ENCODE measurements around the gene KIF18B.
A peak's percentile ranks its signal among the peaks of the same experiment; 100 is the strongest.

KIF18B gene

GRCh38 chr17:44917456-44917855 is 30.1 kb downstream of the KIF18B start:
- no peak for DNase-seq

GRCh38 chr17:44916781-44917241 is 30.8 kb downstream of the KIF18B start:
- peak; percentile 25 for DNase-seq

DNA sequence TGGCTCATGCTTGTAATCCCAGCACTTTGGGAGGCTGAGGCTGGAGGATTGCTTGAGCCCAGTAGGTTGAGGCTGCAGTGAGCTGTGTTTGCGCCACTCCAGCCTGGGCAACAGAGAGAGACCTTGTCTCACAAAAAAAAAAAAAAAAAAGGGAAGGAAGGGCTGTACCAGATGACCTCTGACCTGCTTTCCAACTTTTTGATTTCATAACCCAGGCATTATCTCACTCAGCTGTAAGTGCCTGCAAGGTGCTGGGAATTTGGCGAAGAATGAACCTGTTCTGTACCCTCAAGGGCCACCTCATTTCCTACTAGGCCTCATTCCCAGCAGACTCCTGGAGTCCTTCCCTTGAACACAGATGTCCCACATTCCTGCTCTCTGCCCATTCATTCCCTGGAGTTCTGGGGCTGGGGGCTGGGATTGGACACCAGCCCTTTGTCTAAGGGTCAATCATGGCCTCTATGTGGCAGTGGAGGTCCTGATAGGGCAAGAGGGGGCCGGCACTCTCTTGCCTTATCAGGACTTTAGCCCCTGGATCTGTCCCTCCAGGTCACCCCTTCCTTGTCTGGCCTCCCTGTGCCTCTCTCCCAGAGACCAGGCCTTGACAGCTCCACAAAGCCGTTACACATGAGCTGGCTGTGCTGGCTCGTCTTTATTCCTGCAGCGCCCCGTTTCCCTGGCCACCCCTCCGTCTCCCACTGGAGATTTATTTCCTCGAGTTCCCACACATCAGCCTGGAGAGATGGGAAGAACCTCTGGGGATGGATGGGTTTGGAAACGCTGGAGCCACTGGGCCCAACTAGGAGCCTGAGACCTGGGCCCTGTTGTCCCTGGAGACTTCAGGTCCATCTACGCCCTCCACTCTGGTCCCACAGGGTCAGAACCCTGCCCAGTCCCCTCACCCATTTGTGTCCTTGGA is 31.5 kb downstream of the KIF18B start:
- DNase-seq, result no peak

GRCh38 chr17:44915321-44915726 is 32.2 kb downstream of the KIF18B start, which contains the start of gene GFAP:
Gene GFAP, minus strand, starts transcription at chr17:44915500. Its CDS starts 14 bp downstream, at chr17:44915486.
- DNase-seq, result no peak

DNA sequence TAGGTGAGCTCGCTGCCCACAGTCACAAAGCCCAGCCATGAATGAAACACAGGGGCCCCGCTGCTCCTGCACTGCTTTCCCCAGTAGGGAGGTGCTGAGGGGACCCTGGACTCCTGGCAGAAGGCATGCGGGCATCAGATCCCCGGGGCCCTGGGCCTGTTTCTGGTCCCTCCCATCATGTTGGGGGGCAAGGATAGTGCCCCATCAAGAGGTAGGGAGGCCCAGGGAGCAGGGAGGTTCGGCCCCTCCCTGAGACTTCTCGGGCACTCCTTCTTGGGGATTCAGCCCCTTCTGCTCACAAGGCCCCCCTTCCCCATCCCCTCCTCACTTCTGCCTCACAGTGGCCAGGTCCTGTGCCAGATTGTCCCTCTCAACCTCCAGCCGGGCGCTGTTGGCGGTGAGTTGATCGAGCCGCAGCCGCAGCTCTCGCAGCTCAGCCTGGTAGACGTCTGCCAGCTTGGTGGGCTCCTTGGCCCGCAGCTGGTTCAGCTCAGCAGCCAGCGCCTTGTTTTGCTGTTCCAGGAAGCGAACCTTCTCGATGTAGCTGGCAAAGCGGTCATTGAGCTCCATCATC is 32.8 kb downstream of the KIF18B start:
- no peak for DNase-seq

- DNase-seq, result peak; percentile 75
Observed at GRCh38 chr17:44914148-44914547, 33.4 kb downstream of the KIF18B start.

- no peak for DNase-seq
Observed at GRCh38 chr17:44913676-44914075, 33.9 kb downstream of the KIF18B start.

DNA sequence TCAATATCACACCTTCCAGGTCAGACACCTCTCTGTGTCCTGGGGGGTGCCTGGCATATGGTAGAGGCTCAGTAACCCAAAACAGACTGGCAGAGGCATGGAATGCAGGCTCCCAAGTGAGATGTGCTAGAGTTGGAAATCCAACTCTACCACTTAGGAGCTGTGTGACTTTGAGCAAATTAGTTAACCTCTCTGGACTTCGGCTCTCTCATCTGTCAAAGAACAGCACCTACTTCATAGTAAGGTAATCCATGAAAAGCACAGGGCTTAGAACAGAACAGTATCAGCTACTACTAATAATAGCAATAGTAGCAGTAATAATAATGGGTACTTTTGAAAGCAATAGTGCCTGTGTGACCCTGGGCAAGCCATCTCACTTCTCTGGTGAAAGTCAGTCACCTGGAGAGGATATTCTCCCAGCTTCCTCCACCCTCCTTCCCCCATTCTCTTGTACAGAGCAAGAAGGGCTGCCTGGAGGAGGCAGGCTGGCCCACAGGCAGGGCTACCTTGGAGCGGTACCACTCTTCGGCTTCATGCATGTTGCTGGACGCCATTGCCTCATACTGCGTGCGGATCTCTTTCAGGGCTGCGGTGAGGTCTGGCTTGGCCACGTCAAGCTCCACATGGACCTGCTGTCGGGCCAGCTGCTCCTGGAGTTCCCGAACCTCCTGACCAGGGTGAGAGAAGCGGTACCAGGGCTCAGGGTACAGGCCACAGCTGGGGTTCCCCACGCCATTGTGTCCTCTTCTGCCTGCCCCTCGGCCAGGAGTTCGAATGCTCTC is 34.6 kb downstream of the KIF18B start:
- no peak for DNase-seq

DNA sequence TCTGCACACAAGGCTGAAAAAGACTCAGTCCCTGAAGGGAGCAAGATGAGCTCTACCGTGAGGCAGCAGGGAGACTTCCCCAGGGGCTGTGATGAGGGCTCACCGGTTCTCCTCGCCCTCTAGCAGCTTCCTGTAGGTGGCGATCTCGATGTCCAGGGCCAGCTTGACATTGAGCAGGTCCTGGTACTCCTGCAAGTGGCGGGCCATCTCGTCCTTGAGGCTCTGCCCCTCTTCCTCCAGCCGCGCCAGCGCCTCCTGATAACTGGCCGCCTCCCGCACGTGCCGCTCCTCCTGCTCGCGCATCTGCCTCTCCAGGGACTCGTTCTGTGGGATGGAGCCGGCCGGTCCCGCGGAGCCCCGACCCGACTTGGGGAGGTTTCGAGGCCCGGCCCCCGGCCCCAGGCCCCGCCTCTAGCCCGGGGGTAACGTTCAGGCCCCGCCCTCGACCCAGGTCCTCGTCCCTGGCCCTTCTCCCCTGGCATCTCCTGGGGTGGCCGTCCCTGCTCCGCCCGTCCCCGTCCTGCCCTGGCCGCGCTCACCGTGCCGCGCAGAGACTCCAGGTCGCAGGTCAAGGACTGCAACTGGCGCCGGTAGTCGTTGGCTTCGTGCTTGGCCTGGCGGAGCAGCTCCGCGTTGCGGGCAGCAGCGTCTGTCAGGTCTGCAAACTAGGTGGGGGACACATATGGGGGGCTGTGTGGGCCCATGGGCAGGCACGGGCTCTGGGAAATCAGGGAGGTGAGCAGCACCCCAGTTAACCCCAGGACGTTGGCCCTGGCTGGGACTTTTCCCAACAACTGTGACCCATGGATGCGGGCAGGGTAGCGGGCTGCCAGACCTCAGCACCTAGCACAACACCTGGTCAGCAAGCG is 36.2 kb downstream of the KIF18B start:
- DNase-seq, result peak; percentile 26

- no peak for DNase-seq
Observed at GRCh38 chr17:44910231-44911106, 37.1 kb downstream of the KIF18B start.

DNA sequence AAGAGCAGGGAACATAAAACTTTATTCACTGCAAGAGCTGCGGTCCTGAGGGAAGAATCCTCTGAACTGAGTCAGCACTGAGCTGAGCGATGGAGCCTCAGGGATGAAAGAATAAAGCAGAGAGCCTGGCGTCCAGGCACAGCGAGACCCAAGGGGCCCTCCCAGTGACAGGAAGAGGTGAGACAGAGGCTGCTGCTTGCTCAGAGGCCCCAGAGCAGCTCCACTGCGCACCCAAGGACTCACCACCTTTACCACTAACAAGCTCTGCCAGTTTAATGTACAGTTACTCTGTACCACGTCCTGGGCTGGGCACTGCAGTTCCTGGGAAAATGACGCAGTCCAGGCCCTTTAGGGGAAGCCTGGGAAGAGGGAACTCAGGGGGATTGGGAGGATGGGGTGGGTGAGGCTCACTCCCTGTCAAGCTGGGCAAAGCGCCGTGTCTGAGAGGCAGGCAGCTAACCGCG is 37.9 kb downstream of the KIF18B start:
- no peak for DNase-seq

GRCh38 chr17:44908761-44909326 is 38.7 kb downstream of the KIF18B start:
- no peak for DNase-seq

- DNase-seq, result no peak
Observed at GRCh38 chr17:44907729-44908470, 39.7 kb downstream of the KIF18B start.

DNA sequence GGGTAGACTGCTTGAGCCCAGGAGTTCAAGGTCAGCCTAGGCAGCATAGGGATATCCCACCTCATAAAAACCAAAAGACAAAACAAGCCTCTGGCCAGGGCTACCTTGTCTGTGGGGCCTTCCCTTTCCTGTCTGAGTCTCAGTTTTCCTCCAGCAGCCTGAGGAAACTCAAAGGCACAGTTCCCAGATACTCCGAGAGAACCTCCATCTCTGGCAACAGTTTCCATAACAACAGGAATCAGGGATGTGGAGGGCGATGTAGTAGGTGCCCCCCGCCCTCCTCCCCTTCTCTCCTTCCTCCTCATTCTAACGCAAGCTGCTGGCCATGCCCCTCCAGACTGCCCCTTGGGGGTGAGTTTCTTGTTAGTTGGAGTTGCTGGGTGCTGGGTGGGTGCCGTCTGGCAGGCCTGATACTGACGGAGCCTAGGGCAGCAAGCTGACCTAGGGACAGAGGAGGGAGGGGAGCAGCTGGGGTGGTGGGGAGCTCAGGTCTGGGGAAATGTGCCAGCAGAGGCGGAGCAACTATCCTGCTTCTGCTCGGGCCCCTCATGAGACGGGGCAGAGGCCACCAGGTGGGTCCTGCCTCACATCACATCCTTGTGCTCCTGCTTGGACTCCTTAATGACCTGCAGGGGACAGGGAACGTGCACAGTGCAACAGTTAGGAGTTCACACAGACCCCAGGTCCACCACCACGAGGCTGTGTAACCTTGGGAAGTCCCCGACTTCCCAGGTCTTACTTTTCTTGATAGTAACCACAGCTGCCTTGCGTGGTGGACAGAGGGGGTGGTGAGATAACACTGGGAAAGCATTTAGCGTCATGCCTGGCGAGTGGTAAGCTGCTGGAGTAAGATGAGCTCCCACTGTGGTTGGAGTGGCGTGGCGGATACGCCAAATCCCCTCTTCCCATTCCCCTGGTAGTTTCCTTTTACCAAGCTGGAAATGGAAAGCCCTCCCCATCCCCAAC is 40.5 kb downstream of the KIF18B start:
- DNase-seq, result no peak

DNA sequence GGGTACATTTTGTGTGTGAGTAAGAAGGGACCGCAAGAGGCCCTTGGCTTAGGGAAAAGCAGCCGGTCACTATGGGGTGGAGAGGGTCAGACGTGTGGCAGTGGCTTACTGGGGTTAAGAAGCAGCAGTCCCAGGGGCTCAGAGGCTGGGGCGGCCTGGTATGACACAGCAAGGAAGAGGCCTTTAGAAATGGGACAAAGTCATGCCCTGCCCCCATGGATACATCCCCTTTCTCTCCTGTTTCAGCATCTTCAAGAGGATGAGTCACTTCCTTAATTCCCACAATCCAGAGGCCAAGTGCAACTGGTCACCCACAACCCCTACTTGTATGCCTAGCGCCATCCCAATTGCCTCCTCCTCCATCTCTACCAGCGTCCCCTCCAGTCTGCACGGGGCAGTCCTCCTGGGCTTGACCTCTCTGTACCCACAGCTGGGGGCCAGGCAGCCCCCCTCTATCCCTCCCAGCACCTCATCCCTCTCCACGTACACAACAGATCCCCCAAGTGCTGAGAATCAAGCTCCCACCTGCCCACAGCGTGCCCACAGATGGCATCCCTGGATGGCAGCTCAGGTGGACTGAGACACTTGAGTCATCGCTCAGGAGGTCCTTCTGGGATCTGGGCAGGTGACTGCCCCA is 41.4 kb downstream of the KIF18B start:
- no peak for DNase-seq

GRCh38 chr17:44905006-44906000 is 42.3 kb downstream of the KIF18B start:
- DNase-seq, result no peak
